IPS-18a (cell line): ENCODE measurements around the gene SHH.

Experiments
- H3K27ac ChIP-seq: one replicate; pipeline ENCODE4 v1.5.1; 2013; ENCODE audit warnings: low read length
- H3K27me3 ChIP-seq: one replicate; pipeline ENCODE4 v1.6.1; 2013; ENCODE audit warnings: mild to moderate bottlenecking, low read length; ENCODE audit not compliant: control insufficient read depth, insufficient read depth
- H3K36me3 ChIP-seq: one replicate; pipeline ENCODE4 v1.6.1; 2013; ENCODE audit warnings: low read depth, low read length; ENCODE audit not compliant: control insufficient read depth
- H3K4me1 ChIP-seq: one replicate; pipeline ENCODE4 v1.6.1; 2013; ENCODE audit warnings: low read depth, low read length; ENCODE audit not compliant: control insufficient read depth
- H3K4me3 ChIP-seq: one replicate; pipeline ENCODE4 v1.5.1; 2013; ENCODE audit warnings: low read length
- H3K9ac ChIP-seq: one replicate; pipeline ENCODE4 v1.6.1; 2013; ENCODE audit warnings: mild to moderate bottlenecking, low read length, moderate library complexity
- H3K9me3 ChIP-seq: one replicate; pipeline ENCODE4 v1.6.1; 2013; ENCODE audit warnings: low read depth, low read length; ENCODE audit not compliant: control insufficient read depth

Gene SHH

DNA sequence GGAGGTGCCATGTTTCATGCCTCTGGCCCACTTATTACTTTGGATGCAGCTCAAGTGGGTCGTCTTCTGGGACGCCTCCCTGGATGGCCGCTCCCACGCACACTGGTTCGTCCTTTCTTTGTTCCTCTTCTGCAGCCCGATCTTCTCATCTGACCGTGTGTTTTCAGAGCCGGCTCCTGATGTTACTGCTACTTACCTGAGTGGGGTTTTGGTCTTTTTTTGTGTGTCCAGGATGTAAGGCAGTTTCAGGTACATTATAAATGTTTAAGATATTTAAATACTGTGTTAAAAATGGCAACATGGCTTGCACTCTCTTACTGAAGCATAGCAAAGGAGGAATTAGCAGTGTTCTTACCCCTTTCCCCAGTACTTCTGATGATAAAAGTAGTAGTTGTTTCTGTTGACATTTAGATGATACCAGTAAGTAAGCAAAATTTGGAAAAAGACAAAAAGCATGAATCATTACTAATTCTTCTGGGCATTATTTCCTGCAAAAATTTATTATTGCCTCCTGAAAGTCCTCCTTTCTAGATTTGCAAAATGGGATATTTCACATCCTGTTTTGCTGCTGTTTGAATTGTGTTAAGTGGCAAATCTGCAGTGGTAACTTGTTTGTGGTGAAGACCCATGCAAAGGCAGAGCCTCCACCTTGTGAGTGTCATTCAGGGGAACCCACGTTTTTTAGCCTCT lies 59.4 kb downstream of the SHH start:
- Histone ChIP-seq H3K9ac (no peak overlapping the region), H3K27ac (no peak overlapping the region), H3K4me1 (no peaks in the 10 kb centered on the region), H3K36me3 (peaks cover 3% of the 10 kb centered on the region), H3K4me3 (no peak overlapping the region), H3K9me3 (no peaks in the 10 kb centered on the region), H3K27me3 (no peaks in the 10 kb centered on the region)

DNA sequence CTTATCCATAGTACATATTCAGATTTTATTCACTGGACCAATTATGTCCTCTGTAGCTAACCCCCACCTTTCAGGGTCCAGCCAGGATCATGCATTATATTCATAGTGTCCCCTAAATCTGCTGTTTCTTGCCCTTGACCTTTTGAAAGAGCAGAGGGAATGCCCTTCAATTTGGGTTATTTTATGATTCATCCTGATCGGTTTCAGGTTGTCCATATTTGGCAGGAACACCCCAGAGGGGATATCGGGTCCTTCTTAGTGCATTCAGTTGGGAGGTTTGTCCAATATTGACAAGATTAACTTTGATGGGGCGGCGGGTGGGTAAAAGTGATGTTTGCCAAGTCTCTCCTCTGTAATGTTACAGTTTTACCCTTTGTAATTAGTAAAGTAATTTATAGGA lies 60.9 kb downstream of the SHH start:
- H3K4me3 ChIP-seq, result no peak overlapping the region
- no peak overlapping the region for H3K9ac ChIP-seq

DNA sequence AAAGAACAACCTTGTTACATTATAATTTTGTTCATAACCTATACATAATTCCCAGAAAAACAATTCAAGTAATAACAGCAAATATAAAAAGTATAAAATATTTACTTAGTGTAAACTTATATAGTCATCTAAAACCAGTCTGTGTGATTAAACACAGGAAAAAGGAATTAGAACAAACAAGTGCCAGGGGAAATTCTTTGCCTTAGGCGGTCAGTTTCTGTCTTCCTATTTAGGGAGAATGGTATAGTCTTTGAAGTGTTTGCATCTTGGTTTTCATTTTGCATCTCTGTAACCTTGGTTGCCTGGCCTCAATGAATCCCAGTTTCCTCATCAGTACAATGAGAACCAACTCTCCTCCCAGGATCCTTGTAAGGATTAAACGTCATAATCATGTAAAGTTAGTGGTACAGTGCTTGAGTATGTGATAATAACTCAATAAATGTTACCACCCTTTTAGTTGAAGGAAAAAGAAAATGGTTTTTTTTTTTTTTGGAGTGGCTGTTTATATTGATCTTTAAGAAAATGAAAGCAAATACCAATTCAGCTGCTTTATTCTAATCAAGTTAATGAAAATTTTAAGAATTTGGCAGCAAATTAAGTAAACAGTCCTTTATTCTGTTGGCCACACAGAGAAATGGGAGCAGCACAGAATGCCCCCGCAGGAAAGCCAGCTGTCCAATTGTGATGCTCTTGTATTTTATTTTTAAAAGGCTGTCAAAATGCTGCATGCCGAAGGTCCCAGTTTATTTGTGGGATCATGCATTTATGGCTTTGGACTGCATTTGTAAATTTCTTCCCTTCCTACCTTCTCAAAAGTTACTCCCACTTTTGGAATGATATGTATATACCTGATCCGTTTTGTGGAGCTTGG lies 61.8 kb downstream of the SHH start:
- Histone ChIP-seq H3K27me3 (no peaks in the 10 kb centered on the region), H3K36me3 (peaks cover 22% of the 10 kb centered on the region), H3K9ac (no peak overlapping the region), H3K4me3 (no peak overlapping the region), H3K9me3 (no peaks in the 10 kb centered on the region), H3K27ac (no peak overlapping the region), H3K4me1 (no peaks in the 10 kb centered on the region)

More for the DNA sequence above, 60.9 kb downstream of the SHH start:
- Histone ChIP-seq H3K9me3 (no peaks in the 10 kb centered on the region), H3K27me3 (no peaks in the 10 kb centered on the region), H3K4me1 (no peaks in the 10 kb centered on the region), H3K36me3 (peaks cover 13% of the 10 kb centered on the region), H3K27ac (no peak overlapping the region)
